IPS DF 4.7 (cell line): Measurements from ENCODE around the gene NR5A2.
"Not testable (repeated sequence)": the region's sequence is repeated elsewhere in the genome, so short reads cannot be mapped to it uniquely, and the experiment has no call there.

ENCODE experiments used
- DNase-seq: peaks from one replicate; pipeline ENCODE4 v3.0.0-alpha.2; 2013; ENCODE audit warnings: low spot score; ENCODE audit errors: extremely low read depth

Gene NR5A2

GRCh38 chr1:200162877-200163276, 135.4 kb downstream of the NR5A2 start:
- no peak for DNase-seq

- DNase-seq = no peak
Measured at GRCh38 chr1:200163911-200164310, 136.4 kb downstream of the NR5A2 start.

- no peak for DNase-seq
Measured at GRCh38 chr1:200165493-200166220, 138.1 kb downstream of the NR5A2 start.

GRCh38 chr1:200166411-200166810, 138.9 kb downstream of the NR5A2 start:
- no peak for DNase-seq

- no peak for DNase-seq
Measured at GRCh38 chr1:200168926-200169325, 141.4 kb downstream of the NR5A2 start.

GRCh38 chr1:200172311-200172710, 144.8 kb downstream of the NR5A2 start:
- DNase-seq = no peak

GRCh38 chr1:200173097-200173618, 145.6 kb downstream of the NR5A2 start:
- DNase-seq = no peak

- DNase-seq = no peak
Measured at GRCh38 chr1:200174525-200175295, 147.2 kb downstream of the NR5A2 start.

GRCh38 chr1:200176181-200176580, 148.7 kb downstream of the NR5A2 start:
- no peak for DNase-seq

GRCh38 chr1:200176798-200177197, 149.3 kb downstream of the NR5A2 start:
- DNase-seq = no peak

GRCh38 chr1:200178340-200178739, 150.8 kb downstream of the NR5A2 start:
- DNase-seq = no peak

- no peak for DNase-seq
Measured at GRCh38 chr1:200179126-200179780, 151.7 kb downstream of the NR5A2 start.

- no peak for DNase-seq
Measured at GRCh38 chr1:200179781-200180160, 152.3 kb downstream of the NR5A2 start.

- DNase-seq = no peak
Measured at GRCh38 chr1:200180821-200181220, 153.3 kb downstream of the NR5A2 start.

- DNase-seq = no peak
Measured at GRCh38 chr1:200181861-200182260, 154.4 kb downstream of the NR5A2 start.

GRCh38 chr1:200182701-200183100, 155.2 kb downstream of the NR5A2 start:
- DNase-seq = no peak

- no peak for DNase-seq
Measured at GRCh38 chr1:200183637-200184036, 156.1 kb downstream of the NR5A2 start.

- no peak for DNase-seq
Measured at GRCh38 chr1:200184196-200184595, 156.7 kb downstream of the NR5A2 start.

- DNase-seq = not testable (repeated sequence)
Measured at GRCh38 chr1:200185191-200185590, 157.7 kb downstream of the NR5A2 start.

GRCh38 chr1:200187332-200187731, 159.8 kb downstream of the NR5A2 start:
- DNase-seq = not testable (repeated sequence)

GRCh38 chr1:200191993-200192392, 164.5 kb downstream of the NR5A2 start:
- no peak for DNase-seq

- no peak for DNase-seq
Measured at GRCh38 chr1:200194477-200194876, 167.0 kb downstream of the NR5A2 start.
